HepG2 (cell line): ENCODE data around the gene FAM187B. TPM values are rescaled to one million over a fixed set of nuclear protein-coding genes. Genes with fewer than 3 reads are reported as not detected.
A peak's percentile ranks its signal among the peaks of the same experiment; 100 is the strongest.

ENCODE experiments used
- ATAC-seq: fragments of 200-7000 bp; cut with Tn5 transposase; 3 replicates; pipeline ENCODE4 v1.9.1; 2020; ENCODE audit warnings: mild to moderate bottlenecking, moderate library complexity
- BruUV-seq: library from RNA; stranded (reverse); fragments of 400-500 nt; replicated peaks from 2 replicates; lab custom pipeline; 2021; lab: Mats Ljungman, UMichigan
- CTCF ChIA-PET: fragments of 300-600 bp; formaldehyde crosslinking; extraction: SDS; loops from one replicate; lab custom pipeline; 2021; ENCODE audit warnings: low total read pairs, inconsistent platforms, low intra/inter-chr PET ratio; lab: Yijun Ruan, JAX
- POLR2A ChIA-PET: fragments of 350-600 bp; sonication (Branson Sonifier 250); formaldehyde crosslinking; loops from one replicate; lab custom pipeline; 2020; ENCODE audit warnings: antibody characterized with exemption, inconsistent platforms; lab: Yijun Ruan, JAX
- DNase-seq: peaks from one replicate; pipeline ENCODE4 v3.0.0-alpha.2; 2015; ENCODE audit warnings: low spot score
- FAIRE-seq: peaks from 3 replicates; lab custom pipeline; 2011; peaks lifted over from hg19 to GRCh38; lab: Jason Lieb, UNC
- H2AFZ ChIP-seq: one replicate; pipeline ENCODE4 v1.6.1; 2011; ENCODE audit warnings: low read length, inconsistent platforms
- H3K27ac ChIP-seq: fragments of 300-600 bp; 3 replicates; pipeline ENCODE4 v1.8.0; 2011; ENCODE audit warnings: mixed run types, mild to moderate bottlenecking, mixed read lengths, low read length, inconsistent platforms; ENCODE audit not compliant: insufficient read depth; ENCODE audit errors: extremely low read length
- H3K27me3 ChIP-seq, 2 experiments: fragments of 200-600 bp in 1 of 2; 2 replicates in 1 of 2; 3 replicates in 1 of 2; pipeline versions ENCODE4 v1.6.0 to v1.8.0; 2011; ENCODE audit warnings: low read length in 2 of 2, mild to moderate bottlenecking in 2 of 2, moderate library complexity in 2 of 2, inconsistent platforms in 1 of 2; ENCODE audit not compliant: insufficient read depth in 2 of 2, control insufficient read depth in 1 of 2
- H3K36me3 ChIP-seq, 2 experiments: fragments of 200-600 bp in 1 of 2; replicated peaks in 1 of 2; 2 replicates in 1 of 2; 3 replicates in 1 of 2; pipeline versions ENCODE4 v1.5.1 to v1.8.0; 2011; ENCODE audit warnings: low read length in 2 of 2, inconsistent platforms in 1 of 2; ENCODE audit not compliant: insufficient read depth in 2 of 2, control insufficient read depth in 1 of 2
- H3K4me1 ChIP-seq: 2 replicates; pipeline ENCODE4 v1.5.1; 2012; ENCODE audit warnings: low read length, inconsistent platforms; ENCODE audit not compliant: insufficient read depth
- H3K4me2 ChIP-seq: 2 replicates; pipeline ENCODE4 v1.6.0; 2011; ENCODE audit warnings: low read depth, low read length, inconsistent platforms
- H3K4me3 ChIP-seq, 3 experiments: fragments of 200-600 bp in 1 of 3; sonication (generic), shearing (Covaris generic) in 1 of 3; replicated peaks in 1 of 3; 2 replicates each; pipeline ENCODE4 v1.5.1; 2011 to 2016; ENCODE audit warnings: low read length in 3 of 3, inconsistent platforms in 2 of 3, low read depth in 2 of 3, mild to moderate bottlenecking in 2 of 3, control low read depth in 1 of 3, mixed read lengths in 1 of 3; ENCODE audit not compliant: insufficient read depth in 1 of 3
- H3K79me2 ChIP-seq: one replicate; pipeline ENCODE4 v1.6.1; 2011; ENCODE audit warnings: low read length, inconsistent platforms; ENCODE audit not compliant: insufficient read depth
- H3K9ac ChIP-seq: 2 replicates; pipeline ENCODE4 v1.6.0; 2011; ENCODE audit warnings: mild to moderate bottlenecking, low read depth, low read length, inconsistent platforms; ENCODE audit not compliant: insufficient read depth
- H3K9me3 ChIP-seq: 2 replicates; pipeline ENCODE4 v1.5.1; 2012; ENCODE audit warnings: mild to moderate bottlenecking, low read length
- H4K20me1 ChIP-seq: 2 replicates; pipeline ENCODE4 v1.6.0; 2011; ENCODE audit warnings: inconsistent platforms, mild to moderate bottlenecking, low read length, moderate library complexity; ENCODE audit not compliant: insufficient read depth
- HMGXB3 ChIP-seq: sonication (generic); formaldehyde crosslinking; IDR thresholded peaks from 2 replicates; pipeline ENCODE4 v1.4.0; 2020; ENCODE audit warnings: missing genetic modification reagents, borderline replicate concordance
- RBAK ChIP-seq: sonication (generic); formaldehyde crosslinking; IDR thresholded peaks from 2 replicates; pipeline ENCODE4 v1.5.1; 2020; ENCODE audit warnings: mild to moderate bottlenecking, missing genetic modification reagents
- ZNF12 ChIP-seq: sonication (generic); formaldehyde crosslinking; IDR thresholded peaks from 2 replicates; pipeline ENCODE4 v1.5.0; 2020; ENCODE audit warnings: missing genetic modification reagents
- WGBS: methylation state at CpG from one replicate; pipeline ENCODE4 v1.1.6; 2017; ENCODE audit warnings: low lambda C conversion rate; 5-methylcytosine and 5-hydroxymethylcytosine counted together
- in situ Hi-C: cut with HindIII; loops from 2 replicates; pipeline ENCODE4 v1.10.0; 2017; ENCODE audit warnings: low pct_unique_long_range_greater_than_20kb; ENCODE audit not compliant: extremely low pct_ligation_motif_present
- intact Hi-C: fragments of 100-400 bp; cut with micrococcal nuclease; formaldehyde crosslinking; loops from one replicate; pipeline ENCODE4 v1.10.0; 2022; ENCODE audit not compliant: unreplicated experiment
- polyA plus RNA-seq, 8 experiments: library from polyadenylated mRNA; depleted of rRNA in 3 of 8; stranded (reverse) in 7 of 8; unstranded in 1 of 8; fragments of >200 nt; fragmentation: Illumina TruSeq in 4 of 8; extraction: Trizol in 4 of 8; gene quantifications; 2 replicates each; pipeline versions ENCODE4 v1.2.1 to v1.2.3, GENCODE V29; 2011 to 2016; ENCODE audit warnings: low read depth in 4 of 8, missing spikeins in 1 of 8, mixed read lengths in 1 of 8; ENCODE audit not compliant: insufficient read depth in 1 of 8
- total RNA-seq, 5 experiments: library from RNA; depleted of rRNA; stranded (reverse); fragments of >200 nt; fragmentation: Illumina TruSeq; extraction: Trizol; gene quantifications; 2 replicates each; pipeline ENCODE4 v1.2.3, GENCODE V29; 2016; ENCODE audit warnings: low read depth in 1 of 5

FAM187B gene
- total and polyA plus RNA-seq, 2 of the 13 experiments (the other 11 are each of a cell fraction or from before 2014, with no cell fraction given) = not detected

- 10% methylated on average over 1 of the region's 1 CpG for WGBS
- no peaks in the 10 kb centered on the region for H3K36me3 ChIP-seq
- no peak for FAIRE-seq
These were observed 9.5 kb downstream of the FAM187B start for GRCh38 chr19:35219008-35219407.

More at GRCh38 chr19:35219008-35219407, 9.5 kb downstream of the FAM187B start:
- no peak overlapping the region for H2AFZ ChIP-seq
- POLR2A ChIA-PET = no interaction called here
- no peak overlapping the region for H3K4me2 ChIP-seq
- H3K27ac ChIP-seq = no peak overlapping the region
- TF ChIP-seq HMGXB3 (CRISPR knock-in tag) = no peak
- TF ChIP-seq RBAK (CRISPR knock-in tag) = peak; percentile 77; the same call in 1 of the 2 replicates
- TF ChIP-seq ZNF12 (CRISPR knock-in tag) = peak; percentile 90; the same call in 1 of the 2 replicates
- intact Hi-C loops (no loop called here), in situ Hi-C loops (no loop called here)
- H4K20me1 ChIP-seq = no peaks in the 10 kb centered on the region
- no peak for ATAC-seq
- no peaks in the 10 kb centered on the region for H3K9me3 ChIP-seq
- no peak for DNase-seq
- H3K79me2 ChIP-seq = no peaks in the 10 kb centered on the region
- no peak overlapping the region for H3K4me3 ChIP-seq
- CTCF ChIA-PET = no interaction called here
- BruUV-seq = no TSS peak
- H3K27me3 ChIP-seq = no peaks in the 10 kb centered on the region; a peak in 1 of 5 replicates
- no peak overlapping the region for H3K9ac ChIP-seq
- peaks cover 10% of the 10 kb centered on the region; the same call in 1 of the 2 replicates for H3K4me1 ChIP-seq
